ENCODE results near the gene NTNG1. TPM values are rescaled to one million over a fixed set of nuclear protein-coding genes. Genes with fewer than 3 reads are reported as not detected.

The NTNG1 gene
- total and polyA plus RNA-seq, 10 of the 15 experiments (the other 5 are each of a cell fraction or from before 2014, with no cell fraction given), result 0.18 to 2.3 (median 1.1) TPM; not detected in 1

GRCh38 chr1:107198561-107198960 lies 57.7 kb downstream of the NTNG1 start:
- Histone ChIP-seq H2AFZ (ENCODE audit: control insufficient read depth, low read depth, low read length) (no peak overlapping the region), H3K27ac (ENCODE audit: control insufficient read depth, insufficient read depth) (no peak overlapping the region), H4K20me1 (ENCODE audit: control insufficient read depth, insufficient read depth) (no peaks in the 10 kb centered on the region), H3K27me3 (replicated peaks in 1 of 2; ENCODE audit: control insufficient read depth in 2 of 2, insufficient read depth in 2 of 2, low read length in 1 of 2) (no peaks in the 10 kb centered on the region), H3K9ac (ENCODE audit: control insufficient read depth, insufficient read depth, low read length) (no peak overlapping the region), H3K36me3 (ENCODE audit: control insufficient read depth in 2 of 2, insufficient read depth in 2 of 2, low read length in 1 of 2) (no peaks in the 10 kb centered on the region), H3K4me1 (ENCODE audit: control insufficient read depth, insufficient read depth, low read length) (no peaks in the 10 kb centered on the region), H3K9me3 (replicated peaks; ENCODE audit: control insufficient read depth, insufficient read depth, low read length) (no peaks in the 10 kb centered on the region), H3K79me2 (ENCODE audit: control insufficient read depth, insufficient read depth, low read length) (no peaks in the 10 kb centered on the region), H3K4me2 (ENCODE audit: control insufficient read depth, insufficient read depth) (no peak overlapping the region), H3K4me3 (no peak overlapping the region)
- in situ Hi-C loops (cut with MboI) (loop anchor here (5.0 kb wide), 1 partner anchor 334 kb away; no protein-coding TSS in a partner anchor), intact Hi-C loops (cut with micrococcal nuclease; ENCODE audit: unreplicated experiment) (no loop called here)
- ChIA-PET SMC1A (ENCODE audit: uncharacterized antibody, unreplicated experiment) (no interaction called here), POLR2A (no interaction called here), RAD21 (ENCODE audit: unreplicated experiment) (no interaction called here), CTCF (no interaction called here)
- TF ChIP-seq MEF2A (IDR thresholded peaks at IDR 0.05; ENCODE audit: insufficient read depth, low read depth, low read length) (no peak), ASH2L (IDR thresholded peaks at IDR 0.05; ENCODE audit: borderline replicate concordance, low read depth) (no peak), CHD4 (IDR thresholded peaks at IDR 0.05) (no peak), HDAC6 (IDR thresholded peaks at IDR 0.05; ENCODE audit: unreplicated experiment) (no peak), NR2C2 (IDR thresholded peaks at IDR 0.05; ENCODE audit: borderline replicate concordance, control insufficient read depth, insufficient read length, low read depth) (no peak), RFX5 (IDR thresholded peaks at IDR 0.05; ENCODE audit: low read depth, low read length) (no peak), RBBP5 (conservative IDR thresholded peaks at IDR 0.05) (no peak), SMAD5 (IDR thresholded peaks at IDR 0.05; ENCODE audit: low read depth) (no peak), CBFB (IDR thresholded peaks at IDR 0.05; ENCODE audit: low read depth) (no peak), KLF5 (IDR thresholded peaks at IDR 0.05; ENCODE audit: partially characterized antibody) (no peak), MLLT1 (IDR thresholded peaks at IDR 0.05) (no peak), CREM (IDR thresholded peaks at IDR 0.05; ENCODE audit: low read depth) (no peak), MYB (IDR thresholded peaks at IDR 0.05; ENCODE audit: borderline replicate concordance, low read depth, low read length) (no peak), YY1 (IDR thresholded peaks at IDR 0.05; ENCODE audit: low read depth, low read length) (no peak), HDGF (IDR thresholded peaks at IDR 0.05) (no peak), RAD21 (IDR thresholded peaks at IDR 0.05; ENCODE audit: insufficient read depth, low read depth, low read length) (no peak), RUNX3 (IDR thresholded peaks at IDR 0.05; ENCODE audit: low read length) (no peak)
- TF ChIP-seq, protein P1, sequence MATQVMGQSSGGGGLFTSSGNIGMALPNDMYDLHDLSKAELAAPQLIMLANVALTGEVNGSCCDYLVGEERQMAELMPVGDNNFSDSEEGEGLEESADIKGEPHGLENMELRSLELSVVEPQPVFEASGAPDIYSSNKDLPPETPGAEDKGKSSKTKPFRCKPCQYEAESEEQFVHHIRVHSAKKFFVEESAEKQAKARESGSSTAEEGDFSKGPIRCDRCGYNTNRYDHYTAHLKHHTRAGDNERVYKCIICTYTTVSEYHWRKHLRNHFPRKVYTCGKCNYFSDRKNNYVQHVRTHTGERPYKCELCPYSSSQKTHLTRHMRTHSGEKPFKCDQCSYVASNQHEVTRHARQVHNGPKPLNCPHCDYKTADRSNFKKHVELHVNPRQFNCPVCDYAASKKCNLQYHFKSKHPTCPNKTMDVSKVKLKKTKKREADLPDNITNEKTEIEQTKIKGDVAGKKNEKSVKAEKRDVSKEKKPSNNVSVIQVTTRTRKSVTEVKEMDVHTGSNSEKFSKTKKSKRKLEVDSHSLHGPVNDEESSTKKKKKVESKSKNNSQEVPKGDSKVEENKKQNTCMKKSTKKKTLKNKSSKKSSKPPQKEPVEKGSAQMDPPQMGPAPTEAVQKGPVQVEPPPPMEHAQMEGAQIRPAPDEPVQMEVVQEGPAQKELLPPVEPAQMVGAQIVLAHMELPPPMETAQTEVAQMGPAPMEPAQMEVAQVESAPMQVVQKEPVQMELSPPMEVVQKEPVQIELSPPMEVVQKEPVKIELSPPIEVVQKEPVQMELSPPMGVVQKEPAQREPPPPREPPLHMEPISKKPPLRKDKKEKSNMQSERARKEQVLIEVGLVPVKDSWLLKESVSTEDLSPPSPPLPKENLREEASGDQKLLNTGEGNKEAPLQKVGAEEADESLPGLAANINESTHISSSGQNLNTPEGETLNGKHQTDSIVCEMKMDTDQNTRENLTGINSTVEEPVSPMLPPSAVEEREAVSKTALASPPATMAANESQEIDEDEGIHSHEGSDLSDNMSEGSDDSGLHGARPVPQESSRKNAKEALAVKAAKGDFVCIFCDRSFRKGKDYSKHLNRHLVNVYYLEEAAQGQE (IDR thresholded peaks at IDR 0.05; ENCODE audit: low read depth, low read length), result no peak
- TF ChIP-seq, protein P2, sequence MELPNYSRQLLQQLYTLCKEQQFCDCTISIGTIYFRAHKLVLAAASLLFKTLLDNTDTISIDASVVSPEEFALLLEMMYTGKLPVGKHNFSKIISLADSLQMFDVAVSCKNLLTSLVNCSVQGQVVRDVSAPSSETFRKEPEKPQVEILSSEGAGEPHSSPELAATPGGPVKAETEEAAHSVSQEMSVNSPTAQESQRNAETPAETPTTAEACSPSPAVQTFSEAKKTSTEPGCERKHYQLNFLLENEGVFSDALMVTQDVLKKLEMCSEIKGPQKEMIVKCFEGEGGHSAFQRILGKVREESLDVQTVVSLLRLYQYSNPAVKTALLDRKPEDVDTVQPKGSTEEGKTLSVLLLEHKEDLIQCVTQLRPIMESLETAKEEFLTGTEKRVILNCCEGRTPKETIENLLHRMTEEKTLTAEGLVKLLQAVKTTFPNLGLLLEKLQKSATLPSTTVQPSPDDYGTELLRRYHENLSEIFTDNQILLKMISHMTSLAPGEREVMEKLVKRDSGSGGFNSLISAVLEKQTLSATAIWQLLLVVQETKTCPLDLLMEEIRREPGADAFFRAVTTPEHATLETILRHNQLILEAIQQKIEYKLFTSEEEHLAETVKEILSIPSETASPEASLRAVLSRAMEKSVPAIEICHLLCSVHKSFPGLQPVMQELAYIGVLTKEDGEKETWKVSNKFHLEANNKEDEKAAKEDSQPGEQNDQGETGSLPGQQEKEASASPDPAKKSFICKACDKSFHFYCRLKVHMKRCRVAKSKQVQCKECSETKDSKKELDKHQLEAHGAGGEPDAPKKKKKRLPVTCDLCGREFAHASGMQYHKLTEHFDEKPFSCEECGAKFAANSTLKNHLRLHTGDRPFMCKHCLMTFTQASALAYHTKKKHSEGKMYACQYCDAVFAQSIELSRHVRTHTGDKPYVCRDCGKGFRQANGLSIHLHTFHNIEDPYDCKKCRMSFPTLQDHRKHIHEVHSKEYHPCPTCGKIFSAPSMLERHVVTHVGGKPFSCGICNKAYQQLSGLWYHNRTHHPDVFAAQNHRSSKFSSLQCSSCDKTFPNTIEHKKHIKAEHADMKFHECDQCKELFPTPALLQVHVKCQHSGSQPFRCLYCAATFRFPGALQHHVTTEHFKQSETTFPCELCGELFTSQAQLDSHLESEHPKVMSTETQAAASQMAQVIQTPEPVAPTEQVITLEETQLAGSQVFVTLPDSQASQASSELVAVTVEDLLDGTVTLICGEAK (IDR thresholded peaks at IDR 0.05; ENCODE audit: borderline replicate concordance), result no peak
- ATAC-seq, result no peak
- no TSS peak for BruUV-seq (replicated peaks)
- no peak for DNase-seq (ENCODE audit: low read depth, low spot score)
- WGBS (ENCODE audit: insufficient coverage, insufficient replicate concordance, low lambda C conversion rate, missing lambda C conversion rate), result 49% methylated on average over 5 of the region's 5 CpGs
- no peak for FAIRE-seq
